Endothelial cell of umbilical vein (primary cell): ENCODE results near the gene PTPRK.

ENCODE experiments used
- CTCF ChIP-seq, 2 donors: IDR thresholded peaks; 1 replicate in 1 of 2; 2 replicates in 1 of 2; pipeline ENCODE4 v1.5.1; 2011; ENCODE audit warnings: low read length in 2 of 2, mild to moderate bottlenecking in 2 of 2, moderate library complexity in 2 of 2, control low read depth in 1 of 2, inconsistent platforms in 1 of 2, low read depth in 1 of 2; ENCODE audit not compliant: insufficient read depth in 1 of 2; ENCODE audit errors: extremely low read depth in 1 of 2
- EZH2 ChIP-seq: IDR thresholded peaks from 2 replicates; pipeline ENCODE4 v1.6.1; 2012; ENCODE audit warnings: borderline replicate concordance, low read depth, mild to moderate bottlenecking, moderate library complexity, low read length, inconsistent platforms; ENCODE audit not compliant: severe bottlenecking
- GATA2 ChIP-seq: IDR thresholded peaks from 2 replicates; pipeline ENCODE4 v1.7.0; 2011; ENCODE audit warnings: low read depth, mild to moderate bottlenecking, moderate library complexity, mixed read lengths, low read length; ENCODE audit not compliant: insufficient read length, insufficient read depth
- MYC ChIP-seq: IDR thresholded peaks from one replicate; pipeline ENCODE4 v1.6.1; 2011; ENCODE audit warnings: mild to moderate bottlenecking, low read depth, low read length
- POLR2A ChIP-seq: IDR thresholded peaks from 2 replicates; pipeline ENCODE4 v1.6.1; 2012; ENCODE audit warnings: low read depth, mild to moderate bottlenecking, control low read depth, low read length
- POLR2AphosphoS5 ChIP-seq: IDR thresholded peaks from 2 replicates; pipeline ENCODE4 v1.6.1; 2012; ENCODE audit warnings: low read depth, mild to moderate bottlenecking, control low read depth, low read length, moderate library complexity; ENCODE audit not compliant: insufficient read depth

GRCh38 chr6:128246472-128247260 is 273.7 kb downstream of the PTPRK start:
- no peak for TF ChIP-seq CTCF (IDR thresholded peaks at IDR 0.05; ENCODE audit: extremely low read depth in 1 of 2, insufficient read depth in 1 of 2, low read depth in 1 of 2, low read length in 2 of 2)
- TF ChIP-seq MYC: no peak
- TF ChIP-seq POLR2AphosphoS5: no peak
- TF ChIP-seq EZH2: no peak
- no peak for TF ChIP-seq POLR2A
- no peak for TF ChIP-seq GATA2
